Measurements from ENCODE around the gene LRRC53. TPM values are rescaled to one million over a fixed set of nuclear protein-coding genes. Genes with fewer than 3 reads are reported as not detected.

LRRC53 gene
- total and polyA plus RNA-seq, 8 donors = not detected

DNA sequence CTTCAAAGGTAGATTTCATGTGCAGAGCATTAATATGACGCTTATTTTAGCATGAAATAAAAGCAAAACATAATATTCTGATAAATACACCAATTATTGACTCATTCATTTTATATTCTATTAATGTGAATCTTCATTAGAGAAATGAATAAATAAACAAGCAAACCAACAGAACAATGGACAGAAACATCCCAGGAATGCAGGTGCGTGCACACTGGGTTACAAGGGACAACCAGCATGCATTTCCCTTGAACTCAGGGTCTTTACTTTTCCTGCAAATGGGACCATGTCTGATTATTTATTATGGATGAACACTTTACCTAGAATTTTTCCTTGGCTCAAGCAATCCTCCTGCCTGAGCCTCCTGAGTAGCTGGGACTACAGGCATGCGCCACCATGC lies 13.5 kb downstream of the LRRC53 start:
- H3K9me3 ChIP-seq = no peaks in the 10 kb centered on the region
- H3K4me1 ChIP-seq = peaks cover 0 to 3% (median 0%) of the 10 kb centered on the region in 4 donors
- intact Hi-C loops (cut with DNase I; ENCODE audit: low total_unique reads) = no loop called here
- no peaks in the 10 kb centered on the region for H3K36me3 ChIP-seq
- WGBS, 5 donors = 75 to 89% (median 78%) methylated on average over 3 of the region's 3 CpGs
- H3K4me3 ChIP-seq = no peak overlapping the region
- H3K27me3 ChIP-seq = no peaks in the 10 kb centered on the region
- no peak for DNase-seq
- TF ChIP-seq POLR2AphosphoS5 (IDR thresholded peaks at IDR 0.05) = no peak
- no peak for TF ChIP-seq POLR2A (IDR thresholded peaks at IDR 0.05)
- TF ChIP-seq, protein P1, sequence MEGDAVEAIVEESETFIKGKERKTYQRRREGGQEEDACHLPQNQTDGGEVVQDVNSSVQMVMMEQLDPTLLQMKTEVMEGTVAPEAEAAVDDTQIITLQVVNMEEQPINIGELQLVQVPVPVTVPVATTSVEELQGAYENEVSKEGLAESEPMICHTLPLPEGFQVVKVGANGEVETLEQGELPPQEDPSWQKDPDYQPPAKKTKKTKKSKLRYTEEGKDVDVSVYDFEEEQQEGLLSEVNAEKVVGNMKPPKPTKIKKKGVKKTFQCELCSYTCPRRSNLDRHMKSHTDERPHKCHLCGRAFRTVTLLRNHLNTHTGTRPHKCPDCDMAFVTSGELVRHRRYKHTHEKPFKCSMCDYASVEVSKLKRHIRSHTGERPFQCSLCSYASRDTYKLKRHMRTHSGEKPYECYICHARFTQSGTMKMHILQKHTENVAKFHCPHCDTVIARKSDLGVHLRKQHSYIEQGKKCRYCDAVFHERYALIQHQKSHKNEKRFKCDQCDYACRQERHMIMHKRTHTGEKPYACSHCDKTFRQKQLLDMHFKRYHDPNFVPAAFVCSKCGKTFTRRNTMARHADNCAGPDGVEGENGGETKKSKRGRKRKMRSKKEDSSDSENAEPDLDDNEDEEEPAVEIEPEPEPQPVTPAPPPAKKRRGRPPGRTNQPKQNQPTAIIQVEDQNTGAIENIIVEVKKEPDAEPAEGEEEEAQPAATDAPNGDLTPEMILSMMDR (IDR thresholded peaks at IDR 0.05) = no peak
- no peak overlapping the region for H3K27ac ChIP-seq

DNA sequence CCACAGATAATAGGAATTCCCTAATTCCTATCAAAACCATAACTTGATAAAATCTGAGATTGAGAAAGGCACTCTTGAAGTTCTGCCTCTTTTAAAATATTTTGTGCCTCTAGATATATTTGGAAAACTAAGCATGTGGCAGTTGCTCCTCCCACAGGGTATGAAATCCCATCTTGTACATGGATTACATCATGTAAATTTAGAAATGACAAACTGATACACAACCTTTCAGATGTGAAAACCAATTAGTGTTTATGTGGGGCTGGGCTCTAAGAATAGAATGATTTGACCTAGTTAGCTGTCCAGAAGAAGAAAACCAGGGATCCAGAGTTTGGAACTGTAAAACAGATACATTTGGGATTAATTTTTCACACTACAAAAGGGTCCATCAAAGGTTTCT lies 15.7 kb downstream of the LRRC53 start:
- TF ChIP-seq, protein P1 (IDR thresholded peaks at IDR 0.05) = no peak
- no peak for TF ChIP-seq POLR2AphosphoS5 (IDR thresholded peaks at IDR 0.05)
- no peak for TF ChIP-seq EP300 (IDR thresholded peaks at IDR 0.05)
- no peak for TF ChIP-seq POLR2A (IDR thresholded peaks at IDR 0.05)
- intact Hi-C loops (cut with DNase I; ENCODE audit: low total_unique reads) = no loop called here
- Histone ChIP-seq H3K36me3 (no peaks in the 10 kb centered on the region), H3K4me3 (no peak overlapping the region), H3K9me3 (no peaks in the 10 kb centered on the region), H3K27me3 (no peaks in the 10 kb centered on the region), H3K27ac (no peak overlapping the region), H3K4me1 (peaks cover 0 to 3% (median 0%) of the 10 kb centered on the region in 4 donors)
- peak in 1 of 2 donors; percentile 32 for DNase-seq

DNA sequence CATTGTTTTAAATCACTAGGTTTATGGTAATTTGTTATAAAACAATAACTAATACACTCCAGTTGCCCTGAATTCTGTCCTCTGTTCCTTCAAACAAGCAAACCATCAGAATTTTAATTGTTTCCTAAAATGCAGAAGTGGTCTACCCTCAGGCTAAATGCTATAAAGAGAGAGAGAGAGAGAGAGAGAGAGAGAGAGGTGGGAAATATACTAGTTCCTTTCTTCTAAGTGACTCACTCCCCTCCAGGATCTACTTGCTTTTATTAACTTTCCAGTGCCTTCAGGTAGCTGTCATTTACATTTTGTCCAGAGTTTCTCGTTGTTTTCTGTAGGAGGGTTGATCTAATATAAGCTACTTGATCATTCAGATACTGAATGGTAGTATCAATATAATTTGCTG lies 26.4 kb downstream of the LRRC53 start:
- no peaks in the 10 kb centered on the region for H3K36me3 ChIP-seq
- H3K27me3 ChIP-seq = no peaks in the 10 kb centered on the region
- H3K4me1 ChIP-seq = no peaks in the 10 kb centered on the region
- no peak for TF ChIP-seq POLR2AphosphoS5 (IDR thresholded peaks at IDR 0.05)
- TF ChIP-seq POLR2A (IDR thresholded peaks at IDR 0.05) = no peak
- TF ChIP-seq EP300 (IDR thresholded peaks at IDR 0.05) = no peak
- TF ChIP-seq, protein P1 (IDR thresholded peaks at IDR 0.05) = no peak
- 51 to 70% (median 62%) methylated on average over 1 of the region's 1 CpG for WGBS, 5 donors
- H3K27ac ChIP-seq = no peak overlapping the region
- intact Hi-C loops (cut with DNase I; ENCODE audit: low total_unique reads) = no loop called here
- no peak overlapping the region for H3K4me3 ChIP-seq
- H3K9me3 ChIP-seq = no peaks in the 10 kb centered on the region
- no peak for DNase-seq

DNA sequence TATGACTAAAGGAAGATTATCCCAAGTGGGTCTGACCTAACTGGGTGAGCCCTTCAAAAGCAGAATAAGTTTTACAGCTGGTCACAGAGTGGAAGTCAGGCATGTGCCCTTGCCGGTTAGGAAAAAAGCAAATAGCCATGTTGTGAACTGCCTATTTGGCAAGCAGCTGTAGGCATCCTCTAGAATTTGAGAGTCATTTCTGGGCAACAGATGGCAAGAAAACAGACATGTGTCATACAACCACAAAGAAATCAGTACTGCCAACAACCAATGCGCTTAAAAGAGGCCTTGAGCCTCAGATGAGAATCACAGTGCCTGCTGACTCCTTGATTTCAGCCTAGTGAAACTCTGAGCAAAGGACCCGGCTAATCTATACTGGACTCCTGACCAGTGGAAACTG lies 26.8 kb downstream of the LRRC53 start:
- H3K36me3 ChIP-seq = no peaks in the 10 kb centered on the region
- DNase-seq = no peak
- TF ChIP-seq, protein P1 (IDR thresholded peaks at IDR 0.05) = no peak
- no peak for TF ChIP-seq POLR2A (IDR thresholded peaks at IDR 0.05)
- TF ChIP-seq POLR2AphosphoS5 (IDR thresholded peaks at IDR 0.05) = no peak
- no peak for TF ChIP-seq EP300 (IDR thresholded peaks at IDR 0.05)
- intact Hi-C loops (cut with DNase I; ENCODE audit: low total_unique reads) = no loop called here
- no peaks in the 10 kb centered on the region for H3K9me3 ChIP-seq
- H3K27ac ChIP-seq = no peak overlapping the region
- no peak overlapping the region for H3K4me3 ChIP-seq
- WGBS, 5 donors = 80 to 92% (median 81%) methylated on average over 3 of the region's 3 CpGs
- H3K4me1 ChIP-seq = no peaks in the 10 kb centered on the region
- no peaks in the 10 kb centered on the region for H3K27me3 ChIP-seq
